ENCODE measurements around the gene RBM47.

The RBM47 gene

DNA sequence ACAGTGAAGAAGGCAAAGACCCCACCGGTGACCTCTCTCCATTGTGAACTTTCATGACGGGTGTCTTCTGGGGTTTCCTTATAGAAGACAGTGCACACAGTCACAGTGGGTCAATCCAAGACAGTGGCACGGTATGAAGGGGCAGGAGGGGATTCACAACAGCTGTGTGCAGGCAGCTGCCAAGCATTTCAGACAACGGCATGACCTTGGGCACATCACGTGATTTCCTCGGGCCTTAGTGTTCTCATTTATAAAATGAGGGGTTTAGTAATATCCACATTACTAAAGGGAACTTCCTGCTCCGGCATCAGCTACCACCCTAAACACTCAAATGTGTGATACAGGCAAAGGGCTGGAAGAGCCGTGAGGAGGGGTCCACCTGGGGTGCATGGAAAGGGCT lies 42.9 kb downstream of the RBM47 start:
- Histone ChIP-seq H3K27me3 (ENCODE audit: control insufficient read depth, insufficient read depth, low read length) (no peaks in the 10 kb centered on the region), H3K9me3 (ENCODE audit: control insufficient read depth, insufficient read depth, low read depth, low read length) (no peaks in the 10 kb centered on the region), H3K9ac (ENCODE audit: low read length) (no peak overlapping the region), H3K36me3 (ENCODE audit: control insufficient read depth, insufficient read depth, low read length) (peaks cover 10% of the 10 kb centered on the region), H3K4me1 (ENCODE audit: control insufficient read depth, insufficient read depth, low read length) (peaks cover 28% of the 10 kb centered on the region), H3K27ac (ENCODE audit: low read depth, low read length) (no peak overlapping the region), H3K4me3 (ENCODE audit: low read depth, low read length) (no peak overlapping the region)

DNA sequence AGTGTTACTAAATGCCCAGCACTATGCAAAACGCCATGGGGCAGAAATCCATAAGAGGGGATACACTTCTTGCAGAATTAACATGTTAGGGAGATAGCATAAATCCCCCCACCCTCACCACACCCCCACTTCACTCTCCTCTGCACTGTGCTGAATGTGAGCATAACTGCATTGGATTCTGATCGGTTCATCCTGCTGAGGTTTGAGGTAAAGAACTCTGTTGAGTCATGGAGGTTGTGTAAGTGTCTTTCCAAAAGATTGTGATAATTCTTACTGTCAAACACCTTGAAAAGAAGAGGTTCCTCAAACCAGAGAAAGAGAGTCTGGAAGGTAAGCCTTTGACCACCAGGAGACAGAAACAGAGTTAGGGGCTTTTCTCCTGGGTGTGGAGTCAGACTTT lies 43.6 kb downstream of the RBM47 start:
- H3K9ac ChIP-seq (ENCODE audit: low read length) = no peak overlapping the region
- H3K36me3 ChIP-seq (ENCODE audit: control insufficient read depth, insufficient read depth, low read length) = peaks cover 7% of the 10 kb centered on the region
- H3K27me3 ChIP-seq (ENCODE audit: control insufficient read depth, insufficient read depth, low read length) = no peaks in the 10 kb centered on the region
- H3K4me1 ChIP-seq (ENCODE audit: control insufficient read depth, insufficient read depth, low read length) = peaks cover 30% of the 10 kb centered on the region
- no peak overlapping the region for H3K4me3 ChIP-seq (ENCODE audit: low read depth, low read length)
- H3K9me3 ChIP-seq (ENCODE audit: control insufficient read depth, insufficient read depth, low read depth, low read length) = no peaks in the 10 kb centered on the region
- no peak overlapping the region for H3K27ac ChIP-seq (ENCODE audit: low read depth, low read length)

DNA sequence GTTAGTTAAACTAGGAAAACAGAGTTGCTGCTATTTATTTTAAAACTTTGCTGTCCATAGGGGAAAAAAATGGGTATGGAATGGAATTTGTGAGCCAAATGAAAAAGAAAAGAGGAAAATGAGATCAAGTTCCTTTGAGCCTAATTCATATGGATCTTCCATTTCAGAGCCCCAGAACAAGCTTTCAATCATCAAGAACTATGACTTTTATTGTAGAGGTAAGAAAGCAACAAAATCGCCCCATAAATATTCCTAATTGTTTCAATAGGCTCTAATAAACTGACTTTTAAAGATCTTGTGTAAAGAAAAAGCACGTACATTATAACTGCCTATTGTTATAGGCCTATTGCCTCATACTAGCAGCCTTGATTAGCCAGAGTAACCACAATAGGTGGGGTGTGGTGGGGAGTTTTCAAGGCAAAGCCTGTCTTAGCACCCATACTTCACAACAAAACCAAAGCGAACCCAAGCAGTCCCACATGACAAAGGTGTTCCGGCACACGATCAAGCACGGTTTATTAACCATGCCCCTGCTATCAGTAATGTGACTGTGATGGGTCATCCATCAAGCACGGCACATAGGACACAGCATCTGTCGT lies 44.4 kb downstream of the RBM47 start:
- Histone ChIP-seq H3K4me1 (ENCODE audit: control insufficient read depth, insufficient read depth, low read length) (peaks cover 35% of the 10 kb centered on the region), H3K27me3 (ENCODE audit: control insufficient read depth, insufficient read depth, low read length) (no peaks in the 10 kb centered on the region), H3K9me3 (ENCODE audit: control insufficient read depth, insufficient read depth, low read depth, low read length) (no peaks in the 10 kb centered on the region), H3K27ac (ENCODE audit: low read depth, low read length) (no peak overlapping the region), H3K9ac (ENCODE audit: low read length) (no peak overlapping the region), H3K36me3 (ENCODE audit: control insufficient read depth, insufficient read depth, low read length) (peaks cover 3% of the 10 kb centered on the region), H3K4me3 (ENCODE audit: low read depth, low read length) (no peak overlapping the region)

DNA sequence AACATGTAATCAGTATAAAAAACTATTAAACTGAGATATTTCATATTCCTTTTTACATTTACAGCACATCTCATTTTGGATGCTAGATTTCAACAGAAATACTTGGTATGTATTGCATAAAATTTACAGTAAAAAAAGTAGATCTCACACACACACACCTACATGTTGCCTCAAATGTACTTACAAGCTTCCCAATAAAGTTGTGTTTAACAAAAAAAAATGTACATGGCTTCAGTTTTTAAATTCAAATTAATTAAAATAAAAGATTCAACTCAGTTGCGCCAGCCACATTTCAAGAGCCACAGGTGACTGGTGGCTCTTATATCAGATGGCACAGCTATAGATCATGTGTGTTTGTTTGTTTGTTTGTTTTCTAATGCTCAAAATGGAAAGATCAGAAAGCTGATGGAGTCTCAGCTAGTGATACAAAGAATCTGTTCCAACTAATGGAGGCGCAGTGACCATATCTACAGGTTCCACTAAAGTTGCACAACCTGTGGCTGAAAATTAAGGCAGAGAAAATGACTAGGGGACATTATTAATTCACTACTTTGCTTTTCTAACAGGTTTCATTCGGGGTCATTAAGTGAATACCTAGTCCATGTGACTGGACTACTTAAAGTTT lies 45.0 kb downstream of the RBM47 start:
- H3K9ac ChIP-seq (ENCODE audit: low read length) = no peak overlapping the region
- H3K9me3 ChIP-seq (ENCODE audit: control insufficient read depth, insufficient read depth, low read depth, low read length) = no peaks in the 10 kb centered on the region
- no peak overlapping the region for H3K27ac ChIP-seq (ENCODE audit: low read depth, low read length)
- H3K36me3 ChIP-seq (ENCODE audit: control insufficient read depth, insufficient read depth, low read length) = peaks cover 3% of the 10 kb centered on the region
- no peaks in the 10 kb centered on the region for H3K27me3 ChIP-seq (ENCODE audit: control insufficient read depth, insufficient read depth, low read length)
- peaks cover 36% of the 10 kb centered on the region for H3K4me1 ChIP-seq (ENCODE audit: control insufficient read depth, insufficient read depth, low read length)
- H3K4me3 ChIP-seq (ENCODE audit: low read depth, low read length) = no peak overlapping the region

DNA sequence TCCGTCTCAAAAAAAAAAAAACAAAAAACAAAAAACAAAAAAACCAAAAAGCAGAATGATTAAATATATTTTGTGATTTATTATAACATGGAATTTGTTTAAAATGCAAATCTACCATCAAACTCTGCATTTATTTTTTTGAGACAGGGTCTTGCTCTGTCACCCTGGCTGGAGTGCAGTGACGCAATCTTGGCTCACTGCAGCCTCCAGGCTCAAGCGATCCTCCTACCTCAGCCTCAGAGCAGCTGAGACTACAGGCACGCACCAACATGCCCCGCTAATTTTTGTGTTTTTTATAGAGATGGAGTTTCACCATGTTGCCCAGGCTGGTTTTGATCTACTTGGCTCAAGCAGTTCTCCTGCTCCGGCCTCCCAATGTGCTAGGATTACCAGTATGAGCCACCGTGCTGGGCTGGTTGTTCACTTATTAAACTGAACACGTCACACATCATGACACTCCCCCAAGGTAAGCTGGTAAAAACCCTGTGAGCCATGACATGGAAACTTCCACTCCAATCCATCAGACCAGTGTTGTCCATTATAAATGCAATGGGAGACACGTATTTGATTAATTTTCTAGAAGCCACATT lies 45.7 kb downstream of the RBM47 start:
- peaks cover 36% of the 10 kb centered on the region for H3K4me1 ChIP-seq (ENCODE audit: control insufficient read depth, insufficient read depth, low read length)
- H3K4me3 ChIP-seq (ENCODE audit: low read depth, low read length) = no peak overlapping the region
- H3K9me3 ChIP-seq (ENCODE audit: control insufficient read depth, insufficient read depth, low read depth, low read length) = no peaks in the 10 kb centered on the region
- H3K9ac ChIP-seq (ENCODE audit: low read length) = no peak overlapping the region
- H3K27me3 ChIP-seq (ENCODE audit: control insufficient read depth, insufficient read depth, low read length) = no peaks in the 10 kb centered on the region
- H3K27ac ChIP-seq (ENCODE audit: low read depth, low read length) = no peak overlapping the region
- H3K36me3 ChIP-seq (ENCODE audit: control insufficient read depth, insufficient read depth, low read length) = peaks cover 3% of the 10 kb centered on the region

DNA sequence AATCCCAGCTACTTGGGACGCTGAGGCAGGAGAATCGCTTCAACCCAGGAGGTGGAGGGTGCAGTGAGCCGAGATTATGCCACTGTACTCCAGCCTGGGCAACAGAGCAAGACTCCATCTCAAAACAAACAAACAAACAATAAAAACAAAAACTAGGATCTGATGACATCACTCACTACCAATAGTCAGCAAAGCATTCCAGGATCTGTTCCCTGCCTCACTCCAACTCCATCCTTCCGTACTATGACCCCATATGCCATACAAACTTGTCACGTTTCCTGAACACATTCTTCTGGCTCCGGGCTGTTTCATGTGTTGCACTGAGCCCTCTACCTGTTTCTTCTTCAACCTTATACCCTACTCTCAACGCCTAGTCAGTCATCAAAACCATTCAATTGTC lies 47.3 kb downstream of the RBM47 start:
- peaks cover 3% of the 10 kb centered on the region for H3K36me3 ChIP-seq (ENCODE audit: control insufficient read depth, insufficient read depth, low read length)
- no peak overlapping the region for H3K27ac ChIP-seq (ENCODE audit: low read depth, low read length)
- no peak overlapping the region for H3K4me3 ChIP-seq (ENCODE audit: low read depth, low read length)
- no peaks in the 10 kb centered on the region for H3K27me3 ChIP-seq (ENCODE audit: control insufficient read depth, insufficient read depth, low read length)
- H3K4me1 ChIP-seq (ENCODE audit: control insufficient read depth, insufficient read depth, low read length) = peaks cover 31% of the 10 kb centered on the region
- no peaks in the 10 kb centered on the region for H3K9me3 ChIP-seq (ENCODE audit: control insufficient read depth, insufficient read depth, low read depth, low read length)
- H3K9ac ChIP-seq (ENCODE audit: low read length) = no peak overlapping the region

DNA sequence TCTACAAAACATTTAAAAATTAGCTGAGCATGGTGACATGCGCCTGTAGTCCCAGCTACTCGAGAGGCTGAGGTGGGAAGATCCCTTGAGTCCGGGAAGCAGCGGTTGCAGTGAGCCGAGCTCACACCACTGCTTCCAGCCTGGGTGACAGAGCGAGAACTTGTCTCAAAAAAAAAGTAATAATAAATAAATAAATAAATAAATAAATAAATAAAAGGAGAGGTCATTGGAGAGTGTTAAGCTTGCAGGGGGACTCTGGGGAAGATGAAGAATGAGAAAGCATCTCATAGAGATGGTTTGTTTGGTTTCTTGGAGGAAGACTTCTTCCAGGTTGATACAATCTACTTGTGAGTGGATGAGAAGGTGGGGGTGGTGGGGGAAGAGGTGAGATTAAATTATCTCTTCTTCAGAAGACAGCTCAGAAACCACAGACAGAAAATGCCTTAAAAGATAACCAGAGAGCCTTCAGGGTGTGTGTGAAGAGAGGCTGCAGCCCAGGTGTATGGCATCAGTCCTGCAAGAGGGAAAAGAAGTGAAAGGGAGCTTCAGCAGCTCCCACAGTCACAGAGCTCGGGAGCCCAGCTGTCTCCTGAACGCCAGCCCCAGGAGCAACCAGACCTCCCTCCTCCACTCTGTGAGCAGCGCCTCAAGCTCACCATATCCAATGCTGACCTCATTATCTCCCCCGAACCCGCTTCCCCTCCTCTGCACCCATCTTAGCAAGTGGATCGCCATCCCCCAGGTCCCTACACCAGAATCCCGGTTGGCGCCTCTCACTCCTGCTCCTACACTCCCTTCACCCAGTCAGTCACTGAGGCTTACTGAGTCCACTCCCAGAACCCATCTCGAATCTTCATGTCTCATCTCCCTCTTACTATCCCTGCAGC lies 48.2 kb downstream of the RBM47 start:
- no peak overlapping the region for H3K9ac ChIP-seq (ENCODE audit: low read length)
- no peaks in the 10 kb centered on the region for H3K27me3 ChIP-seq (ENCODE audit: control insufficient read depth, insufficient read depth, low read length)
- H3K27ac ChIP-seq (ENCODE audit: low read depth, low read length) = no peak overlapping the region
- no peaks in the 10 kb centered on the region for H3K9me3 ChIP-seq (ENCODE audit: control insufficient read depth, insufficient read depth, low read depth, low read length)
- peaks cover 31% of the 10 kb centered on the region for H3K4me1 ChIP-seq (ENCODE audit: control insufficient read depth, insufficient read depth, low read length)
- H3K4me3 ChIP-seq (ENCODE audit: low read depth, low read length) = no peak overlapping the region
- peaks cover 3% of the 10 kb centered on the region for H3K36me3 ChIP-seq (ENCODE audit: control insufficient read depth, insufficient read depth, low read length)

DNA sequence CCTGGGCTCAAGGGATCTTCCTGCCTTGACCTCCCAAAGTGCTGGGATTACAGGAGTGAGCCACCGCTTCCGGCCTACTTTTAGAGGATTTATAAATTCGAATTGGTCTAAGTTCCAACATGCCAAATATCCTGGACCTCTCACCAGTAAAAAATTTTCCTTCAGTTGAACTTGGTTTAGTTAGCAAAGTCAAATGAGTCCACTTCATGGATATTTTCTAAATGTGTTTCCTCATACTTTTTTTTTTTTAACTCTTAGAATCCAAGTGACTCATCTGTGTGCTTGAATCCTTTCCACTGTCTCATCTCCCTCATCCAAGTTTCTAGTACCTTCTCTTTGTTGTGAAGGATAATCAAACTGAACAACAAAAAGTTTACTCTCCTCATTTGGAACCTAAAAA lies 49.7 kb downstream of the RBM47 start:
- H3K9me3 ChIP-seq (ENCODE audit: control insufficient read depth, insufficient read depth, low read depth, low read length) = no peaks in the 10 kb centered on the region
- no peak overlapping the region for H3K27ac ChIP-seq (ENCODE audit: low read depth, low read length)
- no peak overlapping the region for H3K9ac ChIP-seq (ENCODE audit: low read length)
- H3K27me3 ChIP-seq (ENCODE audit: control insufficient read depth, insufficient read depth, low read length) = no peaks in the 10 kb centered on the region
- H3K4me3 ChIP-seq (ENCODE audit: low read depth, low read length) = no peak overlapping the region
- H3K36me3 ChIP-seq (ENCODE audit: control insufficient read depth, insufficient read depth, low read length) = no peaks in the 10 kb centered on the region; the same call in 1 of the 2 replicates
- peaks cover 27% of the 10 kb centered on the region for H3K4me1 ChIP-seq (ENCODE audit: control insufficient read depth, insufficient read depth, low read length)

DNA sequence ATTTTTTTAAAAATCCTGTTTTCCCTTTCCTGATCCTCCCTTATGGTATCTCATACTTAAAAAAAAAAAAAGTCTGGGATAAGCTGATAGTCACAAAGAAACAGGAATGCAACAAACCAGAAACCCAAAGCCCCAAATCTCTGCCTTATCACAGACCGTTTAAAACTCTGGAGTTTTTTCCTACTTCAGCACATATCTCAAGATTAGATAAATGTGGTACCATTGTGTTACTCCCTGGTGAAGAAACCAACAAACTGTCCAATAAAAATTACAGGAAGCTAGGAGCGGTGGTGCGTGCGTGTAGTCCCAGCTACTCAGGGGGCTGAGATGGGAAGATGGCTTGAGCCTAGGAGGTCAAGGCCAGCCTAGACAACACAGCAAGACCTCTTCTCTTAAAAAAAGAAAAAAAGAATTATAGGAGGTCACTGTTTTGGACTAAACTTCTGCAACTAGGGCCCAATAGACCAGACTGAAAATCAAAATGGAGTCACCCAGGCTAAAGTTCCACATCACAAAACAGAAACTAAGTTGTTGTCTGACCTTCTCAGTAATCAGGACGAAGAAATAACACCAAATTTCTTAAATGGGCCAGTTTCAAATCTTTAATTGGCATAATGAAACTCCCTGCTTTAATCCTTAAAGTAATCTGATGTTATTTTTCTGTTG lies 51.9 kb downstream of the RBM47 start:
- Histone ChIP-seq H3K4me1 (ENCODE audit: control insufficient read depth, insufficient read depth, low read length) (peaks cover 27% of the 10 kb centered on the region), H3K36me3 (ENCODE audit: control insufficient read depth, insufficient read depth, low read length) (no peaks in the 10 kb centered on the region; the same call in 1 of the 2 replicates), H3K27me3 (ENCODE audit: control insufficient read depth, insufficient read depth, low read length) (no peaks in the 10 kb centered on the region), H3K9me3 (ENCODE audit: control insufficient read depth, insufficient read depth, low read depth, low read length) (no peaks in the 10 kb centered on the region), H3K27ac (ENCODE audit: low read depth, low read length) (peak overlapping the region; percentile 10), H3K4me3 (ENCODE audit: low read depth, low read length) (no peak overlapping the region), H3K9ac (ENCODE audit: low read length) (no peak overlapping the region)

DNA sequence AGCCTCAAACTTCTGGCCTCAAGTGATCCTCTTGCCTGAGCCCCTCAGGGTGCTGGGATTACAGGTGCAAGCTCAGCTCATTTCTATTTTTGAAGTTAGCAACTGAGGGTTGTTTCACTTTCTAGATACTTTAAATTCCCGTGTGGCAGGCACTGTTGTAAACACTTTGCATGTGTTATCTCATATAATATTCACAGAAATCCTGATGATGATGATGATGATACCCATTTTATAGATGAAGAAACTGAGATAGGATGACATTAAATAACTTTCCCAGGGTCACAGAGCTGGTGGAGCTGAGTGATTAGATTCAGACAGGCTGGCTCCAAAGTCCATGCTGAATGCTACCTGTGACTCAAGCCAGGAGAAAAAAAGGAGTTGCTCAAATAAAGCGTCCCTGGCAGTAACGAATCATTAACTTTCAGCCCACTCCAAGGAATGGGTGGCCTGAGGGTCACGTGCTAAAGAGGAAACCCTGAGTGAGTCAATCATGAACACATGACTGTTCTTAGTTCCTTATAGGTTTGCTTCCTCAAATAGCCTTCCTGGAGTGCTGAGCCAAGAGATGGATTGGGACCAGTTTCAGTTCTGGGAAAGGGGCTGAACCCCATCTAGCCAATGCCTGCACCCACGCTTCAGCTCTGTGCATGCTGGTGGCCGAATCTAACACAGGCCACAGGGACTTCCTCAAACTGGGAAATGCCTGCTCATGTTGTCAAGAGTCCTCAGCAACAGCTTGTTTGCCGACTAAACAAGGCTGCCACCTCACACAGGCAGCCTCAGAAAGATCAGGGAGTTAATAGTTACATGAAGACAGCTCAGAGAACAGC lies 52.8 kb downstream of the RBM47 start:
- Histone ChIP-seq H3K4me1 (ENCODE audit: control insufficient read depth, insufficient read depth, low read length) (peaks cover 25% of the 10 kb centered on the region), H3K27ac (ENCODE audit: low read depth, low read length) (peak overlapping the region; percentile 10), H3K9ac (ENCODE audit: low read length) (peak overlapping the region; percentile 4)

More for the DNA sequence above, 52.8 kb downstream of the RBM47 start:
- Histone ChIP-seq H3K9me3 (ENCODE audit: control insufficient read depth, insufficient read depth, low read depth, low read length) (no peaks in the 10 kb centered on the region), H3K4me3 (ENCODE audit: low read depth, low read length) (no peak overlapping the region), H3K27me3 (ENCODE audit: control insufficient read depth, insufficient read depth, low read length) (no peaks in the 10 kb centered on the region), H3K36me3 (ENCODE audit: control insufficient read depth, insufficient read depth, low read length) (no peaks in the 10 kb centered on the region; the same call in 1 of the 2 replicates)

Measured in HUES6 (cell line).